GM23248 (cell line): Measurements from ENCODE around the gene BPIFA3.

ENCODE experiments used
- EZH2 ChIP-seq: fragments of 200-600 bp; sonication (generic); IDR thresholded peaks from 2 replicates; pipeline ENCODE4 v1.6.1; 2018; ENCODE audit warnings: antibody characterized with exemption, mild to moderate bottlenecking; ENCODE audit not compliant: insufficient read depth, poor library complexity, severe bottlenecking
- EZH2phosphoT487 ChIP-seq: fragments of 200-600 bp; sonication (generic); IDR thresholded peaks from 2 replicates; pipeline ENCODE4 v1.6.1; 2018; ENCODE audit warnings: antibody characterized with exemption, moderate library complexity, mild to moderate bottlenecking, low read depth; ENCODE audit not compliant: insufficient read depth

GRCh38 chr20:33181482-33182093, 35.6 kb upstream of the BPIFA3 start:
- TF ChIP-seq EZH2 (no peak), EZH2phosphoT487 (no peak)
